Measurements from ENCODE around the gene QSER1. TPM values are rescaled to one million over a fixed set of nuclear protein-coding genes. Genes with fewer than 3 reads are reported as not detected.

Gene QSER1
- total and polyA plus RNA-seq, 4 donors = 3.5 to 59.9 (median 10.6) TPM

DNA sequence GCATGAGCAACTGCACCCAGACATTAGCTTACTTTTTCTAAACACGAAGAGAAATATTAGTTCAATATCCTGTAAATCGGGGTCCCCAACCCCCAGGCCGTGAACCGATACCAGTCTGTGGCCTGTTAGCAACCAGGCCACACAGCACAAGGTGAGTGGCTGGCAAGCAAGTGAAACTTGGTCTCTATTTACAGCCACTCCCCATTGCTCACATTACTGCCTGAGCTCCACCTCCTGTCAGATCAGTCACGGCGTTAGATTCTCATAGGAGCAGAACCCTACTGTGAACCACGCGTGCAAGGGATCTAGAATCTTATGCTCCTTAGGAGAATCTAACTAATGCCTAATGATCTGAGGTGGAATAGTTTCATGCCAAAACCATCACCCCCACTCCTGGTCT is 95.2 kb downstream of the QSER1 start:
- H3K4me1 ChIP-seq (ENCODE audit: control insufficient read depth in 5 of 5, insufficient read depth in 5 of 5, low read length in 5 of 5) = no peaks in the 10 kb centered on the region
- DNase-seq (no peak), ATAC-seq (ENCODE audit: insufficient read depth, low FRiP score) (no peak)
- TF ChIP-seq CTCF (IDR thresholded peaks at IDR 0.05; ENCODE audit: control extremely low read depth, extremely low read depth) = no peak
- H3K36me3 ChIP-seq (ENCODE audit: control insufficient read depth in 4 of 4, insufficient read depth in 4 of 4, low read length in 4 of 4) = no peaks in the 10 kb centered on the region
- no peak overlapping the region for H3K4me3 ChIP-seq
- H3K9ac ChIP-seq (ENCODE audit: insufficient read depth in 1 of 2, low read length in 2 of 2) = no peak overlapping the region
- WGBS, 2 donors = 80 to 84% methylated on average over 8 of the region's 8 CpGs
- H3K27me3 ChIP-seq (ENCODE audit: control insufficient read depth in 3 of 3, insufficient read depth in 3 of 3, low read length in 2 of 3) = no peaks in the 10 kb centered on the region
- H3K9me3 ChIP-seq (ENCODE audit: control insufficient read depth in 4 of 4, insufficient read depth in 3 of 4, low read length in 3 of 4) = peaks cover 0 to 8% (median 4%) of the 10 kb centered on the region in 4 donors
- no peak overlapping the region for H3K27ac ChIP-seq (ENCODE audit: low read depth in 1 of 2, low read length in 1 of 2)

DNA sequence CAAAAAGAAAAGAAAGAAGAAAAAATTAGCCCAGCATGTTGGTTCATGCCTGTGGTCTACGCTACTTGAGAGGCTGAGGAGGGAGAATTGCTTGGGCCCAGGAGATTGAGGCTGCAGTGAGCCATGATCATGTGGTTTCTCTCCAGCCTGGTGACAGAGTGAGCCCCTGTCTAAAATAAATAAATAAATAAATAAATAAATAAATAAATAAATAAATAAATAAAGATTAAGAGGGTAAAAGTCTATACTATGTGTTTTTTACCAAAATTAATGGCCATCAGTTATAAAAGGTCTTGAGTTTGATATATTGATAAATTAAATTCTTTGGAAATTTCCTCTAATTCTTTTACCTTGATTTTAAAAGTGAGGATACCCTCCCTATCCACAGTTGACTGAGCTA is 97.9 kb downstream of the QSER1 start:
- no peak overlapping the region for H3K9ac ChIP-seq (ENCODE audit: insufficient read depth in 1 of 2, low read length in 2 of 2)
- no peak overlapping the region for H3K27ac ChIP-seq (ENCODE audit: low read depth in 1 of 2, low read length in 1 of 2)
- no peaks in the 10 kb centered on the region for H3K4me1 ChIP-seq (ENCODE audit: control insufficient read depth in 5 of 5, insufficient read depth in 5 of 5, low read length in 5 of 5)
- DNase-seq (no peak), ATAC-seq (ENCODE audit: insufficient read depth, low FRiP score) (no peak)
- no peak for TF ChIP-seq CTCF (IDR thresholded peaks at IDR 0.05; ENCODE audit: control extremely low read depth, extremely low read depth)
- WGBS, 2 donors = 41 to 96% methylated on average over 1 of the region's 1 CpG
- H3K36me3 ChIP-seq (ENCODE audit: control insufficient read depth in 4 of 4, insufficient read depth in 4 of 4, low read length in 4 of 4) = no peaks in the 10 kb centered on the region
- peaks cover 0 to 8% (median 4%) of the 10 kb centered on the region in 4 donors for H3K9me3 ChIP-seq (ENCODE audit: control insufficient read depth in 4 of 4, insufficient read depth in 3 of 4, low read length in 3 of 4)
- no peak overlapping the region for H3K4me3 ChIP-seq
- no peaks in the 10 kb centered on the region for H3K27me3 ChIP-seq (ENCODE audit: control insufficient read depth in 3 of 3, insufficient read depth in 3 of 3, low read length in 2 of 3)

GRCh38 chr11:32991427-32991826 is 98.8 kb downstream of the QSER1 start:
- no peaks in the 10 kb centered on the region for H3K36me3 ChIP-seq (ENCODE audit: control insufficient read depth in 4 of 4, insufficient read depth in 4 of 4, low read length in 4 of 4)
- no peak for ATAC-seq (ENCODE audit: insufficient read depth, low FRiP score)
- no peaks in the 10 kb centered on the region for H3K4me1 ChIP-seq (ENCODE audit: control insufficient read depth in 5 of 5, insufficient read depth in 5 of 5, low read length in 5 of 5)
- no peaks in the 10 kb centered on the region for H3K27me3 ChIP-seq (ENCODE audit: control insufficient read depth in 3 of 3, insufficient read depth in 3 of 3, low read length in 2 of 3)
- no peak for TF ChIP-seq CTCF (IDR thresholded peaks at IDR 0.05; ENCODE audit: control extremely low read depth, extremely low read depth)
- DNase-seq = no peak
- H3K27ac ChIP-seq (ENCODE audit: low read depth in 1 of 2, low read length in 1 of 2) = no peak overlapping the region
- H3K9me3 ChIP-seq (ENCODE audit: control insufficient read depth in 4 of 4, insufficient read depth in 3 of 4, low read length in 3 of 4) = peaks cover 0 to 8% (median 4%) of the 10 kb centered on the region in 4 donors
- H3K9ac ChIP-seq (ENCODE audit: insufficient read depth in 1 of 2, low read length in 2 of 2) = no peak overlapping the region
- no peak overlapping the region for H3K4me3 ChIP-seq
- 89 to 95% methylated on average over 3 of the region's 3 CpGs for WGBS, 2 donors

DNA sequence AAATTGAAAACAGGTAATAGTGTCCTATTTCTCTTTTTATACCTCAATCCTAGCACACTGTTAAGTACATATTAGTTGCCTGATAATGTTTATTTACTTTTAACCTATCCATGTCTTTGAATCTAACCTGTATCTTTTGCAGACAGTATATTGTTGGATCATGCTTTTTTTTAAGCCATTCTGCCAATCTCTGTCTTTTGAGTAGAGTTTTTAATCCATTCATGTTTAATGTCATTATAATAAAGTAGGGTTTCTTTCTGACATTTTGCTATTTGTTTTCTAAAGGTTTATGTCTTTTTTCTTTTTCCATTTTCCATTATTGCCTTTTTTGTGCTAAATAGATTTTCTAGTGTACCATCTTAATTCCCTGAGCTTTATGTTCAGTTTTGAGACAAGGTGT is 99.3 kb downstream of the QSER1 start:
- no peak for DNase-seq
- Histone ChIP-seq H3K36me3 (ENCODE audit: control insufficient read depth in 4 of 4, insufficient read depth in 4 of 4, low read length in 4 of 4) (no peaks in the 10 kb centered on the region), H3K4me3 (no peak overlapping the region), H3K27me3 (ENCODE audit: control insufficient read depth in 3 of 3, insufficient read depth in 3 of 3, low read length in 2 of 3) (no peaks in the 10 kb centered on the region), H3K27ac (ENCODE audit: low read depth in 1 of 2, low read length in 1 of 2) (no peak overlapping the region), H3K9me3 (ENCODE audit: control insufficient read depth in 4 of 4, insufficient read depth in 3 of 4, low read length in 3 of 4) (peaks cover 0 to 8% (median 4%) of the 10 kb centered on the region in 4 donors), H3K4me1 (ENCODE audit: control insufficient read depth in 5 of 5, insufficient read depth in 5 of 5, low read length in 5 of 5) (no peaks in the 10 kb centered on the region), H3K9ac (ENCODE audit: insufficient read depth in 1 of 2, low read length in 2 of 2) (no peak overlapping the region)
- TF ChIP-seq CTCF (IDR thresholded peaks at IDR 0.05; ENCODE audit: control extremely low read depth, extremely low read depth) = no peak
- no peak for ATAC-seq (ENCODE audit: insufficient read depth, low FRiP score)

Measured in lung (tissue), 12 donors.